GM12865 (cell line): Measurements from ENCODE around the gene SLC39A11.
"Not testable (repeated sequence)": the region's sequence is repeated elsewhere in the genome, so short reads cannot be mapped to it uniquely, and the experiment has no call there.

ENCODE experiments used
- DNase-seq: peaks from one replicate; pipeline ENCODE4 v3.0.0; 2010; ENCODE audit warnings: low read depth
- H3K4me3 ChIP-seq: 2 replicates; pipeline ENCODE4 v1.5.1; 2011; ENCODE audit warnings: mild to moderate bottlenecking, low read depth, low read length, control low read depth
- CTCF ChIP-seq: IDR thresholded peaks from 2 replicates; pipeline ENCODE4 v1.5.1; 2011; ENCODE audit warnings: low read length, control low read depth, low read depth, inconsistent platforms; ENCODE audit not compliant: insufficient read depth; ENCODE audit errors: missing control alignments

Gene SLC39A11

DNA sequence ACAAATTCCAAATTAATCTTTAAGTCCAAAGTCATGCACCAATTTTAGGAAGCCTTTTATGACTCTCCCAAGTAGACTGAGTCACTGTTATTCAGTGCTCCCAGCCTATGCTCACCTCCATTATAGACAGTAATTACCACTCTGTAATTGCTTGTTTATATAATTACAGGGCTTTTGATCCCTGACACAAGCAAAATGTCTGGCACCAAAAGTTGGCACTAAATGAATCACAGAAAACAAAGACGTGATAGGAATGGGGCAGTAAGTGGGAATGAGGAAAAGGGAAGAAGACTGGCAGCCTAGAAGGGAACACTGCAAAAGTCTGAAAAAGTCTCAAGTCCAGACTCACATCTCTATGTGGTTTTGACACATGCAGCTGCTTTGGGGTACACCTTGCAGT, 94.1 kb downstream of the SLC39A11 start:
- H3K4me3 ChIP-seq: no peak overlapping the region
- no peak for DNase-seq
- no peak for TF ChIP-seq CTCF

GRCh38 chr17:72997559-72997958, 94.9 kb downstream of the SLC39A11 start:
- no peak for TF ChIP-seq CTCF
- H3K4me3 ChIP-seq: no peak overlapping the region
- no peak for DNase-seq

GRCh38 chr17:72996791-72997190, 95.7 kb downstream of the SLC39A11 start:
- no peak for DNase-seq
- H3K4me3 ChIP-seq: no peak overlapping the region
- no peak for TF ChIP-seq CTCF

GRCh38 chr17:72995008-72995656, 97.4 kb downstream of the SLC39A11 start:
- no peak overlapping the region for H3K4me3 ChIP-seq

DNA sequence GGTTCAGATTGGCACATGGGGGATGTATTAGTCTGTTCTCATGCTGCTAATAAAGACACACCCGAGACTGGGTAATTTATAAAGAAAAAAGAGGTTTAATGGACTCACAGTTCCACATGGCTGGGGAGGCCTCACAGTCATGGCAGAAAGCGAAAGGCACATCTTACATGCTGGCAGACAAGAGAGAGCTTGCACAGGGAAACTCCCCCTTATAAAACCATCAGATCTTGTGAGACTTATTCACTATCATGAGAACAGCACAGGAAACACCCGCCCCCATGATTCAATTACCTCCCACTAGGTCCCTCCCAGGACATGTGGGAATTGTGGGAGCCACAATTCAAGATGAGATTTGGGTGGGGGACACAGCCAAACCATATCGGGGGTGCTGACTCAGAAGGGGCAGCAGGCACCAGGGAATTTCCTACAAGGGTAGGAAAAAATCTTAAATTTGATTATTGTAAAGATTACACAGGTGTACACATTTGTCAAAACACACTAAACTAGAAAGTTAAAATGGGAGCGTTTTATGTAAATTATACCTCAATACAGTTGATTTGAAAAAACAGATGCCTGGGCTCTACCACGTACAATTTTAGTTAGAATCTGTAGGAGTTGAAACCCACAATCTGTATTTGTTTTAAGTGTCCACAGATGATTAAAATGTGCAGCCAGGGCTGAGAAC, 99.6 kb downstream of the SLC39A11 start:
- H3K4me3 ChIP-seq: not testable (repeated sequence)
- DNase-seq: peak; percentile 78

More at GRCh38 chr17:72995008-72995656, 97.4 kb downstream of the SLC39A11 start:
- DNase-seq: no peak
- no peak for TF ChIP-seq CTCF

GRCh38 chr17:72991651-72992050, 100.8 kb downstream of the SLC39A11 start:
- DNase-seq: no peak
- no peak overlapping the region for H3K4me3 ChIP-seq
- no peak for TF ChIP-seq CTCF

- TF ChIP-seq CTCF: no peak
- DNase-seq: no peak
- H3K4me3 ChIP-seq: no peak overlapping the region
Measured at GRCh38 chr17:72989074-72989610, 103.3 kb downstream of the SLC39A11 start.
